Measurements from ENCODE around the gene ADAM30. TPM values are rescaled to one million over a fixed set of nuclear protein-coding genes. Genes with fewer than 3 reads are reported as not detected.

The ADAM30 gene
- total and polyA plus RNA-seq, 9 donors: not detected

DNA sequence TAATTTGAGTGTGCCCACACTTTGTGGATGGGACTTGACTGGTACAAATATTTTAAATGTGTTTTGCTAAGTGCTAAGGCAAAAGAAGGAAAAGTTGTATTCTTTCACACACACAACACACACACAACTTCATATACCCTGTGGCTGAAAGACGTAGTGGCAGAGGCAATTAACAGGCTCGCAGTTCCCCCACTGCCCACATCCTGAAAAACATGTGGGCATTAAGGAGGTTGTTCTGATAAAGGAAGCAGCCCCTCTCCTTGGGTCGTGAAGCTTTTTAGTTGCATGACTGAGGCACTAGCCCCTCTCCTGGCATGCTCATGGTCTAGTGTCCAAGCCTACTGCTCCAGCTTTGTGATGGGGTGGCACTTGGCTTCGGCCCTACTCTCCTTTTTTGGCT, 14.3 kb upstream of the ADAM30 start:
- Histone ChIP-seq H3K4me1 (ENCODE audit: control insufficient read depth, insufficient read depth, low read length) (no peaks in the 10 kb centered on the region), H3K36me3 (ENCODE audit: control insufficient read depth, insufficient read depth, low read length) (peaks cover 28% of the 10 kb centered on the region), H3K4me3 (ENCODE audit: low read length) (no peak overlapping the region), H3K27ac (ENCODE audit: low read length) (no peak overlapping the region), H3K27me3 (ENCODE audit: control insufficient read depth, insufficient read depth, low read length) (no peaks in the 10 kb centered on the region), H3K9me3 (replicated peaks; ENCODE audit: control insufficient read depth, low read depth, low read length) (no peaks in the 10 kb centered on the region)
- DNase-seq: no peak
- WGBS (ENCODE audit: insufficient coverage): 100% methylated on average over 1 of the region's 4 CpGs

DNA sequence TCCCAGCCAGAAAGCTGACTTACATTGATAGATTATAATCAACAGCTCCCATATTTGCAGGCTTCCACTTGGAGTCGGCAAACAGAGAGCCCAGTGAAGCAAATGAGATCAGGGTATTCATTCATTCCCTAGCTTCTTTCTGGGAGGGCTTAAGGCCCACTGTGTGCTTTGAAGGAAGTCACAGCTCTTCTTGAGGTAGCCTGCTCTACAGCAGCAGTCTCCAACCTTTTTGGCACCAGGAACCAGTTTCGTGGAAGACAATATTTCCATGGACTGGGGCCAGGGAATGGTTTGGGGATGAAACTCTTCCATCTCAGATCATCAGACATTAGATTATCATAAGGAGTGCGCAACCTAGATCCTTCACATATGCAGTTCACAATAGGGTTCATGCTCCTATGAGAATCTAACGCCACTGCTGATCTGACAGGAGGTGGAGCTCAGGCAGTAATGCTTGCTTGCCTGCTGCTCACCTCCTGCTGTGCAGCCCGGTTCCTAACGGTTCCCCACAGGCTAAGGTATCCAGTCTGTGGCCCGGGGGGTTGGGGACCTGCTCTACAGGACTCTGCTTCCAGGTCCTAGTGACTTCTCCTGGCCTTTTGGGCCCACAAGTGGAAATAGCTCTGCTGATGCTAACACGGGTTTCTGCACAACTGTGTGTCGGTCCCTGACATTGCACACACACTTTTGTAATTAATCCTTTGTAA, 13.7 kb upstream of the ADAM30 start:
- Histone ChIP-seq H3K9me3 (replicated peaks; ENCODE audit: control insufficient read depth, low read depth, low read length) (peaks cover 2% of the 10 kb centered on the region), H3K27me3 (ENCODE audit: control insufficient read depth, insufficient read depth, low read length) (no peaks in the 10 kb centered on the region), H3K36me3 (ENCODE audit: control insufficient read depth, insufficient read depth, low read length) (peaks cover 22% of the 10 kb centered on the region), H3K27ac (ENCODE audit: low read length) (no peak overlapping the region), H3K4me3 (ENCODE audit: low read length) (no peak overlapping the region), H3K4me1 (ENCODE audit: control insufficient read depth, insufficient read depth, low read length) (no peaks in the 10 kb centered on the region)
- no peak for DNase-seq
- 54% methylated on average over 6 of the region's 9 CpGs for WGBS (ENCODE audit: insufficient coverage)

DNA sequence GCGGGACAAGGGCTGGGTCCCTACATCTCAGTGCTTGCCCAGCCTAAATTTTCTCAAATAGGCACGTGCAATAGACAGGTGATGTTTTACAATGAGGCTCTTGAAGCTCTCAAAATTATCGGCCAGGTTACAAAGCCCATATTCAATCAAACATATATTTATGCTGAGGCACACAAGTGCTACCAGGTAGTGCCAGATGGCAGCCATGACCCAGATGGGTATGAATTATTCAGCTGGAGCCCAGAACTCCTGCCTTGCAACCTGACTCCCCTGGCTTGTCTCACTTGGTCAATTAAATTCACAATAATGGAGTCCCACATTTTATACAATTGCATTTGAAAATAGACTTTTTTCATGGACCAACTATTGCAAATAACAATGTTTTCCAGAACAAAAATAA, 12.3 kb upstream of the ADAM30 start:
- H3K4me1 ChIP-seq (ENCODE audit: control insufficient read depth, insufficient read depth, low read length): no peaks in the 10 kb centered on the region
- H3K27ac ChIP-seq (ENCODE audit: low read length): no peak overlapping the region
- H3K9me3 ChIP-seq (replicated peaks; ENCODE audit: control insufficient read depth, low read depth, low read length): peaks cover 2% of the 10 kb centered on the region
- no peaks in the 10 kb centered on the region for H3K27me3 ChIP-seq (ENCODE audit: control insufficient read depth, insufficient read depth, low read length)
- no peak overlapping the region for H3K4me3 ChIP-seq (ENCODE audit: low read length)
- no CpG with 5 or more reads among the region's 3 CpGs for WGBS (ENCODE audit: insufficient coverage)
- DNase-seq: no peak
- peaks cover 9% of the 10 kb centered on the region for H3K36me3 ChIP-seq (ENCODE audit: control insufficient read depth, insufficient read depth, low read length)

DNA sequence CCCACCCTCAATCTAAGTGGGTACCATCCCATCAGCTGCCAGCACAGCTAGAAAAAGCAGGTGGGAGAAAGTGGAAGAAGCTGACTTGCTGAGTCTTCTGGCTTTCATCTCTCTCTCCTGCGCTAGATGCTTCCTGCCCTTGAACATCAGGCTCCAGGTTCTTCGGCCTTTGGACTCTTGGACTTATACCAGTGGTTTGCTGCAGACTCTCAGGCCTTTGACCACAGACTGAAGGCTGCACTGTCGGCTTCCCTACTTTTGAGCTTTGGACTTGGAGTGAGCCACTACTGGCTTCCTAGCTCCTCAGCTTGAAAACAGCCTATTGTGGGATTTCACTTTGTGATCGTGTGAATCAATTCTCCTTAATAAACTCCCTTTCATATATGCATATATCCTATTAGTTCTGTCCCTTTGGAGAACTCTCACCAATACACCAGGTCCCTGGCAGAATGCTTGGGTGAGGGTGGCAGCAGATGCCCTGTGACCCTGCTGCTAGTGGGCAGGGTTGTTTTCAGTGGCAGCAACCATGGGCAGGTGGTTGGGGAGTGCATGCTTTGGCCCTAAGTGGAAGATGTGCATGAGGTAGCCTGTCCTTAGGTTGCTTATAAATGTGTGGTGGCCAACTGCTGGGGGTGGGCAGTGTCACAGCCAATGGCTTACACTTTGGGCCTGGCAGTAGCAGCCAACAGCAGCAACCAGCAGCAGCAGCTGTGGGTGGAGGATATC, 10.8 kb upstream of the ADAM30 start:
- H3K27me3 ChIP-seq (ENCODE audit: control insufficient read depth, insufficient read depth, low read length): no peaks in the 10 kb centered on the region
- H3K9me3 ChIP-seq (replicated peaks; ENCODE audit: control insufficient read depth, low read depth, low read length): peaks cover 2% of the 10 kb centered on the region
- peaks cover 4% of the 10 kb centered on the region for H3K36me3 ChIP-seq (ENCODE audit: control insufficient read depth, insufficient read depth, low read length)
- H3K27ac ChIP-seq (ENCODE audit: low read length): no peak overlapping the region
- H3K4me3 ChIP-seq (ENCODE audit: low read length): no peak overlapping the region
- 86% methylated on average over 3 of the region's 4 CpGs for WGBS (ENCODE audit: insufficient coverage)
- no peaks in the 10 kb centered on the region for H3K4me1 ChIP-seq (ENCODE audit: control insufficient read depth, insufficient read depth, low read length)
- DNase-seq: no peak

DNA sequence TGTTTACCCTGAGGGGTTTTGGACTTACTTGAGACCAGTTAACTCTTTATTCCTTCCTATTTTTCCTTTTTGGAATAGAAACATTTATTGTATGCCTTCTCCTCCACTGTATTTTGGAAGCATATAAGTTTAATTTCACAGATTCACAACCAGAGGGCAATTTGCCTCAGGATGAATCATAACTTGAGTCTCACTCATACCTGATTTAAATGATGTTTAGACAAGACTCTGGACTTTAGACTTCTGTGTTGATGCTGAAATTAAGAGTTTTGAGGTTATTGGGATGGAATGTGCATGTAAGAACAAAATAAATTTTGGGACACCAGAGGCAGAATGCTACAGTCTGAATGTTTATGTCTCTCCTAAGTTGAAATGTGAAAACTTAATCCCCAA, 7.1 kb upstream of the ADAM30 start:
- H3K27me3 ChIP-seq (ENCODE audit: control insufficient read depth, insufficient read depth, low read length): no peaks in the 10 kb centered on the region
- H3K27ac ChIP-seq (ENCODE audit: low read length): no peak overlapping the region
- H3K4me3 ChIP-seq (ENCODE audit: low read length): no peak overlapping the region
- peaks cover 2% of the 10 kb centered on the region for H3K9me3 ChIP-seq (replicated peaks; ENCODE audit: control insufficient read depth, low read depth, low read length)
- no peak for DNase-seq
- H3K36me3 ChIP-seq (ENCODE audit: control insufficient read depth, insufficient read depth, low read length): no peaks in the 10 kb centered on the region
- no peaks in the 10 kb centered on the region for H3K4me1 ChIP-seq (ENCODE audit: control insufficient read depth, insufficient read depth, low read length)

DNA sequence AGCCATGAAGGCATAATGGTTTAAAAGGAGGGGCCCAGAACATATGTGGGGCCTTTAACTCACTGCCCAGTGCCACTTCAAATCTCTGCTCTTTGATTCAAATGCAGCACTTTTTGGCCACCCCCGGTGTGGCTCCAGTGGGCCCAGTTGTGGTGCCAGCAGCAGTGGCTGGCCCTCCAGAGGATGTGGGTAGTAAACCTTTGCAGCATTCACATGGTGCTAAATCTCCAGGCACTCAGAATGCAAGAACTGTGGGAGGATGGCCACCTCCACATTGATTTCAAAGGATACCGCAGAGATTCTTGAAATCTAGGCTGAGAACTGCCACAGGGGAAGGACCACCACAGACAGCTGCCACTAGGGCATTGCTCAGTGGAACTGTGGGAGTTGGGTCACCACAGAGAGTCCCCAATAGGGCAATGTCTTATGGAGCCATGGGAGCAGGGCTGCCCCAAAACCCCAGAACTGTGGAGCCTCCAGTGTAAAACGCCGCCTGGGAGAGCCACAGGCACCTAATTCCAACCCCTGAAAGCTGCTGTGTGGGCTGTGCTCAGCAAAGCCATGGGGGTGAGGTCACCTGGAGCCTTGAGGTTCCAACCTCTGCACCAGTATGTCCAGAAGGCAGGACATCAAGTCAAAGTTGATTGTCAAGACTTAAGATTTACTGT, 6.6 kb upstream of the ADAM30 start:
- Histone ChIP-seq H3K4me3 (ENCODE audit: low read length) (no peak overlapping the region), H3K9me3 (replicated peaks; ENCODE audit: control insufficient read depth, low read depth, low read length) (peaks cover 2% of the 10 kb centered on the region), H3K4me1 (ENCODE audit: control insufficient read depth, insufficient read depth, low read length) (no peaks in the 10 kb centered on the region), H3K36me3 (ENCODE audit: control insufficient read depth, insufficient read depth, low read length) (no peaks in the 10 kb centered on the region), H3K27me3 (ENCODE audit: control insufficient read depth, insufficient read depth, low read length) (no peaks in the 10 kb centered on the region), H3K27ac (ENCODE audit: low read length) (no peak overlapping the region)
- DNase-seq: no peak
- 86% methylated on average over 3 of the region's 4 CpGs for WGBS (ENCODE audit: insufficient coverage)

DNA sequence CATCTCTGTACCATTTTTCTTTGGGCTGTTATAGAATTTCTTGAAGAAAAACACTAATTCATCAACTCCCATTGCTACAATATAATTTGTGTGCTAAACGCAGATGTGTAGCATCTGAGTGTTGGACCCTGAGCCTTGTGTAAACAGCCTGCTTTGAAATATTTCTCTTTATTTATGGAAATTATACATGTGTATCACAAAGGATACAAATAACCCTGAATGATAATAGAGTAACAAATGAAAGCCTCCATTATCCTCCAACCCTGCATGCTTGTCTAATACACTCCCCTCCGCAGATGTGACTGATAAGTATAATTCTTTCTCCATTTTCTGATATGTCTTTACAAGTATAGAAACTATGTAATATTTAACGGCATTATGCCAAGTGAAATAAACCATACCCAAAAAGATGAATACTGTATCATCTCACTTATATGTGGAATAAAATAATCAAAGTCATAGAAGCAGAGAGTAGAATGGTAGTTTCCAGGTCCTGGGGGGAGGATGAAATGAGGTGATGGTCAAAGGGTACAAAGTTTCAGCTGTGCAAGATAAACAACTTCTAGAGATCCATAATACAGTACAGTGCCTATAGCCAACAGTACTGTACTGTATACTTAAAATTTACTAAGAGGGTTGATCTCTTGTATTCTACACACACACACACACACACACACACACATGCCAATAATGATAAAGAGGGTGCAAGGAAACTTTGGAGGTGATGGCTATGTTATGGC, 2.8 kb upstream of the ADAM30 start:
- H3K27me3 ChIP-seq (ENCODE audit: control insufficient read depth, insufficient read depth, low read length): peaks cover 3% of the 10 kb centered on the region
- no peaks in the 10 kb centered on the region for H3K4me1 ChIP-seq (ENCODE audit: control insufficient read depth, insufficient read depth, low read length)
- no peaks in the 10 kb centered on the region for H3K9me3 ChIP-seq (replicated peaks; ENCODE audit: control insufficient read depth, low read depth, low read length)
- H3K27ac ChIP-seq (ENCODE audit: low read length): no peak overlapping the region
- WGBS (ENCODE audit: insufficient coverage): no CpG with 5 or more reads among the region's 3 CpGs
- no peaks in the 10 kb centered on the region for H3K36me3 ChIP-seq (ENCODE audit: control insufficient read depth, insufficient read depth, low read length)
- no peak for DNase-seq
- no peak overlapping the region for H3K4me3 ChIP-seq (ENCODE audit: low read length)

DNA sequence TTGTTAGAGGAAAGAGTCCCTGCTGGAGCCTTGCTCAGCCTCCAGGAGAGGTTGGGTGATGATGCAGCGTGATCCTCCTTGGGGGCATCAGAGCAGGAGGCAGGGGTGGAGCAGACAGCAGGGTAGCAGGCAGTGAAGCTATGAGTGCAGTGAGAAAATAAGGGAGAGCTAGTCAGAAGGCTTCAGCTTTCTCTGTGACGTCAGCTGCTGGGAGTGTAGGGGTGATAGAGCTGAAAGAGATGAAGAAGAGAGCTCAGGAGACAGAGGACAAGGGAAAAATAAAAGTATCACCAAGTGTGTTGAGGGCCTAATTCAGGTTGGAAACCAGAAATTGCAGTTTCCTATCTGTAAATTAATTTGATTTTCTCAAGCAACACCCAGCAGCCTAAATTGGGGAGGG, 2.2 kb upstream of the ADAM30 start:
- Histone ChIP-seq H3K36me3 (ENCODE audit: control insufficient read depth, insufficient read depth, low read length) (no peaks in the 10 kb centered on the region), H3K27ac (ENCODE audit: low read length) (no peak overlapping the region), H3K4me3 (ENCODE audit: low read length) (no peak overlapping the region), H3K9me3 (replicated peaks; ENCODE audit: control insufficient read depth, low read depth, low read length) (no peaks in the 10 kb centered on the region), H3K4me1 (ENCODE audit: control insufficient read depth, insufficient read depth, low read length) (no peaks in the 10 kb centered on the region), H3K27me3 (ENCODE audit: control insufficient read depth, insufficient read depth, low read length) (peaks cover 3% of the 10 kb centered on the region)
- 68% methylated on average over 2 of the region's 2 CpGs for WGBS (ENCODE audit: insufficient coverage)
- no peak for DNase-seq

DNA sequence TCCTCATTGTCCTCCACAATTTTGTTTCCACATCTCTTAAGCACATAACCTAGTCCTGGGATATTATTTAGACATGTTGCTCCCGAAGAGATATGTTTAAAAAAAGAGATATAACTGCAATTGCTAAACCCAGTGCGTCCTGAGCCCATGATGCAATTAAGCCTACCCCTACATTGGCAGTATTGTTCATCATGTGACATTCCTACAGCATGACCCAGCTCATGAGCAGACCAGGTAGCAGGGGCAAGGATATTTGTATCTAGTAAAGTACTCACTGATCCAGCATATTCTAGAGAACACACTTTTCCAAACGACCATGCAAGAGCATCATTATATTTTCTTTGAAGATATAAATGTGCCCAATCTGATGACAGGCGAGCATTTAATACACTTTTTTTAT, 1.2 kb downstream of the ADAM30 start:
- Histone ChIP-seq H3K27me3 (ENCODE audit: control insufficient read depth, insufficient read depth, low read length) (peaks cover 3% of the 10 kb centered on the region), H3K9me3 (replicated peaks; ENCODE audit: control insufficient read depth, low read depth, low read length) (no peaks in the 10 kb centered on the region), H3K27ac (ENCODE audit: low read length) (no peak overlapping the region), H3K4me1 (ENCODE audit: control insufficient read depth, insufficient read depth, low read length) (no peaks in the 10 kb centered on the region), H3K36me3 (ENCODE audit: control insufficient read depth, insufficient read depth, low read length) (no peaks in the 10 kb centered on the region), H3K4me3 (ENCODE audit: low read length) (no peak overlapping the region)
- no CpG with 5 or more reads among the region's 4 CpGs for WGBS (ENCODE audit: insufficient coverage)
- no peak for DNase-seq

Measured in muscle of leg (tissue), 11 donors.